ENCODE data around the gene PPBP.

DNA sequence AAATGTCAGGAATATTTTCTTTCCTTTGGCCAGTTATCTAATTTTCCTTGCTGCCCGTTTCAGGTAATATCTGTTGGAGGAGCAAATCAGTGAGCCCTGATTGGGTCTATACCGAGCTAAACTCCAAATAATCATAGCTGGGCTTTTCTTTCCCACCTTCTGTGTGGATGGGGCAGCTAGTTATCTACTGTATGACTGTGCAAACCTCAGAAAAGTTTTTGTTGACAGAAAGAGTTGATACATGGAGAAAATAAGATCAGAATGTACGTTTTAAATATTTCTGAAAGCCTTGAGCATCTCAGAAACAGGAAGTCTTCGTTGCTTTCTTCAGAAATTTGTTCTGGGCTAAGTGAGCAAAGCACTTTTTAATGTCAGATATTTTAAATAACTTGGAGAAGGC is 16.7 kb upstream of the PPBP start:
- TF ChIP-seq, protein P1, sequence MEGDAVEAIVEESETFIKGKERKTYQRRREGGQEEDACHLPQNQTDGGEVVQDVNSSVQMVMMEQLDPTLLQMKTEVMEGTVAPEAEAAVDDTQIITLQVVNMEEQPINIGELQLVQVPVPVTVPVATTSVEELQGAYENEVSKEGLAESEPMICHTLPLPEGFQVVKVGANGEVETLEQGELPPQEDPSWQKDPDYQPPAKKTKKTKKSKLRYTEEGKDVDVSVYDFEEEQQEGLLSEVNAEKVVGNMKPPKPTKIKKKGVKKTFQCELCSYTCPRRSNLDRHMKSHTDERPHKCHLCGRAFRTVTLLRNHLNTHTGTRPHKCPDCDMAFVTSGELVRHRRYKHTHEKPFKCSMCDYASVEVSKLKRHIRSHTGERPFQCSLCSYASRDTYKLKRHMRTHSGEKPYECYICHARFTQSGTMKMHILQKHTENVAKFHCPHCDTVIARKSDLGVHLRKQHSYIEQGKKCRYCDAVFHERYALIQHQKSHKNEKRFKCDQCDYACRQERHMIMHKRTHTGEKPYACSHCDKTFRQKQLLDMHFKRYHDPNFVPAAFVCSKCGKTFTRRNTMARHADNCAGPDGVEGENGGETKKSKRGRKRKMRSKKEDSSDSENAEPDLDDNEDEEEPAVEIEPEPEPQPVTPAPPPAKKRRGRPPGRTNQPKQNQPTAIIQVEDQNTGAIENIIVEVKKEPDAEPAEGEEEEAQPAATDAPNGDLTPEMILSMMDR (IDR thresholded peaks at IDR 0.05): no peak
- no peak for TF ChIP-seq POLR2A (IDR thresholded peaks at IDR 0.05)
